Testis (tissue), 3 donors: ENCODE data around the gene LHX3. TPM values are rescaled to one million over a fixed set of nuclear protein-coding genes. Genes with fewer than 3 reads are reported as not detected.

Source experiments
- DNase-seq: peaks from one replicate; pipeline ENCODE4 v3.0.0-alpha.2; 2019
- H3K27ac ChIP-seq, 2 donors: fragments of 200-600 bp; sonication (generic); one replicate each; pipeline ENCODE4 v1.5.1; 2019
- H3K27me3 ChIP-seq: fragments of 200-600 bp; sonication (generic); one replicate; pipeline ENCODE4 v1.5.1; 2019
- H3K36me3 ChIP-seq: fragments of 200-600 bp; sonication (generic); one replicate; pipeline ENCODE4 v1.5.1; 2017; ENCODE audit warnings: low read depth; ENCODE audit errors: missing control alignments
- H3K4me1 ChIP-seq: fragments of 200-600 bp; sonication (generic); one replicate; pipeline ENCODE4 v1.5.1; 2019
- H3K4me3 ChIP-seq, 2 donors: fragments of 200-600 bp; sonication (generic); one replicate each; pipeline ENCODE4 v1.5.1; 2017 to 2019
- H3K9me3 ChIP-seq: fragments of 200-600 bp; sonication (generic); one replicate; pipeline ENCODE4 v1.5.1; 2017
- POLR2A ChIP-seq: fragments of 450-650 bp; IDR thresholded peaks from one replicate; pipeline ENCODE4 v1.6.1; 2017; ENCODE audit warnings: antibody characterized with exemption, mild to moderate bottlenecking, moderate library complexity
- WGBS, 2 donors: methylation state at CpG; one replicate each; pipeline ENCODE4 v1.1.5; 2018; 5-methylcytosine and 5-hydroxymethylcytosine counted together
- intact Hi-C: fragments of 100-400 bp; cut with DNase I; formaldehyde crosslinking; loops from one replicate; pipeline ENCODE4 v1.15.1; 2023; ENCODE audit warnings: low total_unique reads
- polyA plus RNA-seq: library from polyadenylated mRNA; stranded (reverse); fragments of 350-450 nt; fragmentation: Illumina TruSeq; extraction: RNeasy Lipid Tissue Mini Kit (QIAGEN cat#74804); gene quantifications from one replicate; pipeline ENCODE4 v1.2.3, GENCODE V29; 2014; ENCODE audit warnings: low read depth, low replicate concordance; ENCODE audit not compliant: insufficient read depth
- total RNA-seq, 2 donors: library from RNA; depleted of rRNA; stranded (reverse); fragments of >200 nt; gene quantifications; one replicate each; pipeline ENCODE4 v1.2.3, GENCODE V29; 2016
- TF ChIP-seq, protein P1 (sequence below), 3 experiments: fragments of 450-650 bp in 2 of 3; fragments of 200-600 bp in 1 of 3; sonication (generic) in 1 of 3; IDR thresholded peaks; one replicate each; pipeline ENCODE4 v1.5.1; 2016 to 2019; ENCODE audit warnings: antibody characterized with exemption in 3 of 3, mild to moderate bottlenecking in 2 of 3, moderate library complexity in 1 of 3

The LHX3 gene
- total and polyA plus RNA-seq, 3 donors from 2014 or later: 0.55 to 0.62 TPM; not detected in 1

DNA sequence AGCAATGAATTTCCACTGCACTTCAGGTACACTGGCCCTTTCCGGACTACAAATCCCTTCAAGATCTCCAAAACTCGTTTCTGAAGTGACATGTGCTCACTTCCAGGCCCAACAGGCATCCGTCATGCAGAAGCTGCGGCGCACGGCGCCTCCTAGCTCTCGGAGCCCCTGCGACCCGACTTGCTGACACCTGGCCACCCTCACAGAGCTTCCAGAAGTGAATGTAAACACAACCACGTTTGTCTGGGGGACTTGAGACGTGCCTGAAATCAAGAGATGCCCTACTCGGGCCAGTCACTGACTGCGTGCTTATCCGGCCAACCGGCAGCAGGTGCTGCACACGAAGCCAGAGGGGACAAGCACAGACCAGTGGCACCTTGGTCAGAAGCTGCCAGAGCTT, 4.9 kb upstream of the LHX3 start:
- Histone ChIP-seq H3K27me3 (no peaks in the 10 kb centered on the region), H3K4me1 (no peaks in the 10 kb centered on the region), H3K4me3 (no peak overlapping the region), H3K9me3 (no peaks in the 10 kb centered on the region), H3K36me3 (no peaks in the 10 kb centered on the region), H3K27ac (no peak overlapping the region)
- DNase-seq: no peak
- 79 to 88% methylated on average over 13 to 17 of the region's 17 CpGs for WGBS, 2 donors
- TF ChIP-seq, protein P1, sequence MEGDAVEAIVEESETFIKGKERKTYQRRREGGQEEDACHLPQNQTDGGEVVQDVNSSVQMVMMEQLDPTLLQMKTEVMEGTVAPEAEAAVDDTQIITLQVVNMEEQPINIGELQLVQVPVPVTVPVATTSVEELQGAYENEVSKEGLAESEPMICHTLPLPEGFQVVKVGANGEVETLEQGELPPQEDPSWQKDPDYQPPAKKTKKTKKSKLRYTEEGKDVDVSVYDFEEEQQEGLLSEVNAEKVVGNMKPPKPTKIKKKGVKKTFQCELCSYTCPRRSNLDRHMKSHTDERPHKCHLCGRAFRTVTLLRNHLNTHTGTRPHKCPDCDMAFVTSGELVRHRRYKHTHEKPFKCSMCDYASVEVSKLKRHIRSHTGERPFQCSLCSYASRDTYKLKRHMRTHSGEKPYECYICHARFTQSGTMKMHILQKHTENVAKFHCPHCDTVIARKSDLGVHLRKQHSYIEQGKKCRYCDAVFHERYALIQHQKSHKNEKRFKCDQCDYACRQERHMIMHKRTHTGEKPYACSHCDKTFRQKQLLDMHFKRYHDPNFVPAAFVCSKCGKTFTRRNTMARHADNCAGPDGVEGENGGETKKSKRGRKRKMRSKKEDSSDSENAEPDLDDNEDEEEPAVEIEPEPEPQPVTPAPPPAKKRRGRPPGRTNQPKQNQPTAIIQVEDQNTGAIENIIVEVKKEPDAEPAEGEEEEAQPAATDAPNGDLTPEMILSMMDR (IDR thresholded peaks at IDR 0.05): no peak
- no peak for TF ChIP-seq POLR2A
- intact Hi-C loops: no loop called here

DNA sequence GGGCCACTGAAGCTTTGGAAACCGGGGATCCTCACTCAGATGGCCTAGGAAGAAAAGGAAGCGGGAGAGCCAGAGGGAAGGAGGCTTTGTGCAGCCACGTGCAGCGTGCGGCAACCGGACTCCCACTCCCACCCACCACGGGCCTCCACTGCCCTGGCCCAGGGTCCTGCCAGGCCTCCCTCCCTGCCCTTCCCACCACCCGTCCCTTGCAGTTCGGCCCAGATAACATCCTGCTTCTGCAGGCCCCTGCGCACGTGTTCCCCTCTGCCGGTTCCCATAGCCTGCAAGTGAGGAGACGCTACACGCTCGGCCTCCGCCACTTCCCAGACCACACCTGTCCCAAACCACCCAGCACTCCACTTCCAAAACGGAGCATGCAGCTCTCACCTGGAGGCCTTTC, 4.3 kb upstream of the LHX3 start:
- TF ChIP-seq, protein P1 (IDR thresholded peaks at IDR 0.05): no peak
- TF ChIP-seq POLR2A: no peak
- no peaks in the 10 kb centered on the region for H3K4me1 ChIP-seq
- no peaks in the 10 kb centered on the region for H3K9me3 ChIP-seq
- intact Hi-C loops: no loop called here
- no peaks in the 10 kb centered on the region for H3K36me3 ChIP-seq
- no peaks in the 10 kb centered on the region for H3K27me3 ChIP-seq
- H3K27ac ChIP-seq: no peak overlapping the region
- DNase-seq: no peak
- WGBS, 2 donors: 92 to 95% methylated on average over 15 to 17 of the region's 17 CpGs
- no peak overlapping the region for H3K4me3 ChIP-seq

DNA sequence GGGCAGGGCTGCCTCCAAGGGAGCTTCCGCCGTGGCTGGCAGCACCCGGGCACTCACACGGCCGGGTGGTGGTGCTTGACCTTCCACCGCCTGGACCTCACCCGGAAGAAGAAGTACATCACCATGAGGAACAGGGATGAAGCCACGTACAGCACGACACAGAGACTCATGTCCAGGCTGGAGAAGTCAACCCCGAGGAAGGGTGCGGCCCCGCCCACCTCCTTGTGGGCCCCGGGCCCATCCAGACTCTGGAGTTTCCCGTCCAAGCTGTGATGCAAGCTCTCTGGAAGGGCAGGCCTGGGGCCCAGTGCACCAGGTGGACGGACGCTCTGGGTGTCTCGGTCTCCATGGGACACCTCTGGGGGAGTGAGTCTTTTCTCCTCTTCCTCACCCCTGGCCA, 3.7 kb upstream of the LHX3 start:
- H3K27ac ChIP-seq: no peak overlapping the region
- H3K4me3 ChIP-seq: no peak overlapping the region
- H3K27me3 ChIP-seq: no peaks in the 10 kb centered on the region
- no peaks in the 10 kb centered on the region for H3K36me3 ChIP-seq
- intact Hi-C loops: no loop called here
- H3K9me3 ChIP-seq: no peaks in the 10 kb centered on the region
- no peaks in the 10 kb centered on the region for H3K4me1 ChIP-seq
- DNase-seq: no peak
- WGBS, 2 donors: 91% methylated on average over 14 to 17 of the region's 17 CpGs
- no peak for TF ChIP-seq POLR2A
- TF ChIP-seq, protein P1 (IDR thresholded peaks at IDR 0.05): no peak

DNA sequence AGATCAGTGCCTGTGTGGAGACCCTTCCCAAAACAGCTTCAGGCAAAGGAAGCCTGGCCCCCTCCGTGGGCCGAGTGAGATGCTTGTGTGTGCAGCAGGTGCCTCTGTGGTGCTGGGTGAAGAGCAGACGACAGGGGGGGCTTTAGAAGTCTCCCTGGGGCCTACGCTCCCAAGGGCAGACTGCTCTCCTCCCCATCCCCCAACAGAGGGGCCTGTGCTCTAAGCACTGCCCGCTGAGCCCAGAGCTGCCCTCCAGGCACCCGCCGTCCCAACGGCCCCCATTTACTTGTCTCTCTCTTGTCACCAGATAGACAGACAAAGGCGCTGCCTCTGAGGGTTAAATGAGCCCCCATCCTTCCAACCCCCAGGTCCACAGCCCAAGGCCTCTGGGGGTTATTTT, 2.7 kb upstream of the LHX3 start:
- no peaks in the 10 kb centered on the region for H3K4me1 ChIP-seq
- no peaks in the 10 kb centered on the region for H3K9me3 ChIP-seq
- intact Hi-C loops: no loop called here
- H3K27me3 ChIP-seq: no peaks in the 10 kb centered on the region
- no peak for TF ChIP-seq POLR2A
- TF ChIP-seq, protein P1 (IDR thresholded peaks at IDR 0.05): no peak
- 93 to 95% methylated on average over 9 of the region's 9 CpGs for WGBS, 2 donors
- no peak for DNase-seq
- H3K4me3 ChIP-seq: no peak overlapping the region
- H3K36me3 ChIP-seq: no peaks in the 10 kb centered on the region
- H3K27ac ChIP-seq: no peak overlapping the region

DNA sequence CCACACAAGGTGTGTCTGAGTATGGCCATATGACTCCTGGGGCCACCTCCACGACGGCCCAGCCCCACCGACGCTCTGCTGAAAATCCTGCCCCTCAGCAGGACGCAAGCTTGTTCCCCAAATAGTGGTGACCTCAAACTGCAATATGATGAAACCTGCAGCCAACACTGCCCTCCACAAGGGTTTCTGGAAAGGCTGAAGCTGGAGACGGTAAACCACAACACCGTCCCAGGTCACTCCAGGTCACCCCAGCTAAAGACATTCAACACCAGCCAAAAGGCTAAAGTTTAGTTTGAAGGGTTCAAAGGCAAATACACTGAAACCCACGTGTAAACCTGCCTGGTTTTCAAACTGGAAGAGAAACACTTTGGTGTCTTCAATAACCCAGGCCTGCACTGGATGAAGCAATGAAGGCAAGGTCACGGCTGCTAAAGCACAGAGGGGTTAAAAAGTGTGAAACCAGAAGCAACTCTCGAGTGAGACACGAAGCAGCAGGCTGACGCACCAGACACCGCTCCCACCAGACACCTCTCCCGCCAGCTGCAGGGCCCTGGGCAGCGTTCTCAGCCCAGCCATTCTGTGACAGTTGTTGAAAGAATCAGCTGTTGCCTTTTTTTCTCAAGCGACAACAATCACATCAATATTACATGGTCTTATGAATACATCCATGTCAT, 1.8 kb upstream of the LHX3 start:
- DNase-seq: no peak
- H3K27me3 ChIP-seq: no peaks in the 10 kb centered on the region
- H3K9me3 ChIP-seq: no peaks in the 10 kb centered on the region
- 90 to 91% methylated on average over 14 to 16 of the region's 16 CpGs for WGBS, 2 donors
- H3K4me1 ChIP-seq: no peaks in the 10 kb centered on the region
- intact Hi-C loops: no loop called here
- H3K4me3 ChIP-seq: no peak overlapping the region
- TF ChIP-seq, protein P1 (IDR thresholded peaks at IDR 0.05): no peak
- no peak for TF ChIP-seq POLR2A
- no peak overlapping the region for H3K27ac ChIP-seq
- no peaks in the 10 kb centered on the region for H3K36me3 ChIP-seq
